ENCODE data around the gene FOXL3.

- TF ChIP-seq ZNF384 (IDR thresholded peaks at IDR 0.05) = no peak
- no peak for TF ChIP-seq SP1 (IDR thresholded peaks at IDR 0.05)
- no peak for TF ChIP-seq FOXA1 (IDR thresholded peaks at IDR 0.05)
- no peak for TF ChIP-seq CTBP1 (IDR thresholded peaks at IDR 0.05; ENCODE audit: borderline replicate concordance)
- TF ChIP-seq ELF4 (IDR thresholded peaks at IDR 0.05) = no peak
- no peak for TF ChIP-seq SUZ12 (IDR thresholded peaks at IDR 0.05)
- TF ChIP-seq TARDBP (IDR thresholded peaks at IDR 0.05) = no peak
- no peak for TF ChIP-seq BHLHE40 (IDR thresholded peaks at IDR 0.05; ENCODE audit: borderline replicate concordance)
- no peak for TF ChIP-seq NFRKB (IDR thresholded peaks at IDR 0.05)
- TF ChIP-seq HDGF (IDR thresholded peaks at IDR 0.05; ENCODE audit: borderline replicate concordance) = no peak
- TF ChIP-seq PKNOX1 (IDR thresholded peaks at IDR 0.05) = no peak
- no peak for TF ChIP-seq FOXM1 (IDR thresholded peaks at IDR 0.05; ENCODE audit: borderline replicate concordance)
Measured at GRCh38 chr7:251446-252175, 38.4 kb upstream of the FOXL3 start.

All from HEK293T (cell line).